Esophagus squamous epithelium (tissue), 4 donors: ENCODE results near the gene RTF2.

ENCODE experiments used
- CTCF ChIP-seq, 6 experiments: fragments of 450-650 bp in 4 of 6; fragments of 200-600 bp in 2 of 6; sonication (generic) in 2 of 6; IDR thresholded peaks; one replicate each; pipeline ENCODE4 v1.5.1; 2016 to 2019; ENCODE audit warnings: antibody characterized with exemption in 6 of 6, mild to moderate bottlenecking in 4 of 6, moderate library complexity in 4 of 6
- POLR2A ChIP-seq, 4 donors: fragments of 450-650 bp; IDR thresholded peaks; one replicate each; pipeline ENCODE4 v1.6.1; 2017; ENCODE audit warnings: antibody characterized with exemption in 4 of 4, mild to moderate bottlenecking in 4 of 4, moderate library complexity in 3 of 4

GRCh38 chr20:56519551-56519950 lies 51.1 kb downstream of the RTF2 start:
- TF ChIP-seq CTCF (IDR thresholded peaks at IDR 0.05) (no peak), POLR2A (IDR thresholded peaks at IDR 0.05) (no peak)
